GM18499 (cell line): ENCODE data around the gene PIP4P1.
"Not testable (repeated sequence)": the region's sequence is repeated elsewhere in the genome, so short reads cannot be mapped to it uniquely, and the experiment has no call there.

Source experiments
- ATAC-seq: cut with Tn5 transposase; IDR thresholded peaks from one replicate; pipeline ENCODE4 v1.9.1; 2021; ENCODE audit warnings: moderate number of reproducible peaks; ENCODE audit not compliant: insufficient read depth, unreplicated experiment

PIP4P1 gene

DNA sequence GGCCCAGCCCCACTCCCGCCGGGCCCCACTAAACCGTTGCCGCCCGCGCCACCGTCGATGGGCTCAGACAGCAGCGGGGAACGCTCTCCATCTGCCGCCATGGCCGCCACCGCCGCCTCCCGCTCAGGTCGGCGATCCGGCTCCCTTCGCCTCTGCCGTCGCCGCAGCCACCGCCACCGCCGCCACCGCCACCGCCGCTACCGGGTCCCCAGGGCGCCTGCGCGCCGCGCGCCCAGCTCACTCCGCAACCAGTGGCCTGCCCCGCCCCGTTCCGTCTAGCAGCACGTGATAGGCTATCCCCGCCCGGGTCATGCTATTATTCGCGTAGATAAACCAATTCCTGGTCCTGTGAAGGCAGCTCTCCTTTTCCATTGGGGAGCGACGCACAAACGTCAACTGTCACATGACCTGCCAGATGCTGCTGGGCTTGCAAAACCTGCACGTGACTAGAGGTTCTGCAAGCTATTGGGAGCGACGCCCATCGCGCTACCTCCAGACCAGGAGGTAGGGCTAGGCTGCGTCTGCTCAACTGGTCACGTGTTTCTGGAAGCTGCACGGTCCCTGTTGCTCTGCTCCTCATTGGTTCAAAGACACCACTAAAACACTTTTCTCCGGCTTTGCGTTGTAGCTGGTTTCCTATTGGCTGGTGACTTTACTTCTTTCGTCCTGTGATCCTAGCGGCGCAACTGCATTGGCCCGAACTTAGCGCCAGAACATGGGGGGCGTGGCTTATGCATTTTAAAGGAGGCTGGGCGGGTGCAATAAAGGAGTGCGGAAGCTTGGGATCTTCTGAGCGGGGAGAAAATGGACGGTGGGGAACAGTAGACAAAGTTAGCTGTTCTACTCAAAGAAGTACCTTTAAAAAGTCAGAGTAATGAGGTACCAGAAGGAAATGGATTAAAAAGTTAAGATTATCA lies at the start of gene PIP4P1:
Gene PIP4P1 (minus strand): TSS at position 210 of the 917 bp plus-strand sequence. CDS start 109 bp downstream, at position 101.
- peak; percentile 90 for ATAC-seq

DNA sequence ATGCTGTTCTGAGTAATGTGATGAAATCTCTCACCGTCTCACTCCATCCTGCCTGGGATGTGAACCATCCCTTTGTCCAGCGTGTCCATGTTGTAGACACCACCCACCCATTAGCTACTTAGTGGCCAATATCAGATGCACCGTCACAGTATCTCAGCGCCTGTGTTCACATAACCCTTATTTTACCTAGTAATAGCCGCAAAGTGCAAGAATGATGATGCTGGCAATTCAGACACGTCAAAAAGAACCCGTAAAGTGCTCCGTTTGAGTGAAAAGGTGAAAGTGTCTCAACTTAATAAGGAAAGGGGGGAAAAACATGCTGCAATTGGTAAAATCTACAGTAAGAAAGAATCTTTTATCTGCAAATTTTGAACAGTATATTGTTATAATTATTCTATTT lies 47.1 kb upstream of the PIP4P1 start:
- no peak for ATAC-seq

DNA sequence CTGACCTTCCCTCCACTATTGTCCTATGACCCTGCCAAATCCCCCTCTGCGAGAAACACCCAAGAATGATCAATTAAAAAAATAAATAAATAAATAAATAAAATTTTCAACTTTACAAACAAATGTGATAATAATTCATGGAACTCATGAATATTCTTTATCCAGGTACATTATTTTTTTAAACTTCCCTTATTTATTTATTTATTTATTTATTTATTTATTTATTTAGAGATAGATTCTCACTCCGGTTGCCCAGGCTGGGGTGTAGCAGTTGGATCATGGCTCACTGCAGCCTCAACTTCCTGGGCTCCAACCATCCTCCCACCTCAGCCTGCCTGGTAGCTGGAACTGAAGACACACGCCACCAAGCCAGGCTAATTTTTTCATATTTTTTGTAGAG lies 46.3 kb upstream of the PIP4P1 start:
- ATAC-seq = not testable (repeated sequence)

DNA sequence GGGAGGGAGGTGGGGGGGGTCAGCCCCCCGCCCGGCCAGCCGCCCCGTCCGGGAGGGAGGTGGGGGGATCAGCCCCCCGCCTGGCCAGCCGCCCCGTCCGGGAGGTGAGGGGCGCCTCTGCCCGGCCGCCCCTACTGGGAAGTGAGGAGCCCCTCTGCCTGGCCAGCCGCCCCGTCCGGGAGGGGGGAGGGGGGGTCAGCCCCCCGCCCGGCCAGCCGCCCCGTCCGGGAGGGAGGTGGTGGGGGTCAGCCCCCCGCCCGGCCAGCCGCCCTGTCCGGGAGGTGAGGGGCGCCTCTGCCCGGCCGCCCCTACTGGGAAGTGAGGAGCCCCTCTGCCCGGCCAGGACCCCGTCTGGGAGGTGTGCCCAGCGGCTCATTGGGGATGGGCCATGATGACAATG lies 45.5 kb upstream of the PIP4P1 start:
- not testable (repeated sequence) for ATAC-seq

DNA sequence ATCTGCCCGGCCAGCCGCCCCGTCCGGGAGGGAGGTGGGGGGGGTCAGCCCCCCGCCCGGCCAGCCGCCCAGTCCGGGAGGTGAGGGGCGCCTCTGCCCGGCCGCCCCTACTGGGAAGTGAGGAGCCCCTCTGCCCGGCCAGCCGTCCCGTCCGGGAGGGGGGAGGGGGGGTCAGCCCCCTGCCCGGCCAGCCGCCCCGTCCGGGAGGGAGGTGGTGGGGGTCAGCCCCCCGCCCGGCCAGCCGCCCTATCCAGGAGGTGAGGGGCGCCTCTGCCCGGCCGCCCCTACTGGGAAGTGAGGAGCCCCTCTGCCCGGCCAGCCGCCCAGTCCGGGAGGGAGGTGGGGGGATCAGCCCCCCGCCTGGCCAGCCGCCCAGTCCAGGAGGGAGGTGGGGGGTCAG lies 45.0 kb upstream of the PIP4P1 start:
- ATAC-seq = not testable (repeated sequence)

DNA sequence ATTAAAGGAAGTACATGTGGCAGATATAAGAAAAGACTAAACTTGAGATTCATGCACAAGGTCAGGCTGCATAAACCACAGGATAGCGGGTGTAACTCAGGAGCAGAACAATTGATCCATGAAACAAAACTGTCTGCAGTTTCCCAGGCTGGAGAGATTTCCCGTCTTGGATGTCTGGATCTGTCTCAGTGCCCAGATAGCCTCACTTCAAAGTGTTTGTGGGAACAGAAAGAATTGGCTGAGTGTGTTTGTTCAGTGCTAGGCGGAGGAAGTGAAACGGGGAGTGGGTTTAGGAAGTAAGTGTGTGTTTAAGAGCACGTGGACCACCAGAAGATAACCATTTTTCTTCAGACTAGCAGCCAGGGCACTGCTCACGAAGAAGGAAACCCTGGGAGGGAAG lies 42.7 kb upstream of the PIP4P1 start:
- no peak for ATAC-seq

DNA sequence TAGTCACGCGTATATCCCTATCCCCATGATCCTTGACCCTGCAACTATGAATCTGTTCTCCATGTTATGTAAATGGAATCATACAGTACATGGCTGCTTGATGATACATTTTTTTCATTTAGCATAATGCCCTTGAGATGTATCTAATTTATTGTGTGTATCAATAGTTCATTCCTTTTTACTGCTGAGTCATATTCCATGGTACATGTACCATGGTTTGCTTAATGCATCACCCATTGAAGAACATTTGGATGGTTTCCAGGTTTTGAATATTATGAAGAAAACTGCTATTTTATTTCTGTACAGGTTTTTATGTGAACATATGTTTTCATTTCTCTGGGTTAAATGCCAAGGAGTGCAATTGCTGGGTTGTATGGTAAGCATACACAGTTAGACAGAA lies 40.1 kb upstream of the PIP4P1 start:
- ATAC-seq = no peak

DNA sequence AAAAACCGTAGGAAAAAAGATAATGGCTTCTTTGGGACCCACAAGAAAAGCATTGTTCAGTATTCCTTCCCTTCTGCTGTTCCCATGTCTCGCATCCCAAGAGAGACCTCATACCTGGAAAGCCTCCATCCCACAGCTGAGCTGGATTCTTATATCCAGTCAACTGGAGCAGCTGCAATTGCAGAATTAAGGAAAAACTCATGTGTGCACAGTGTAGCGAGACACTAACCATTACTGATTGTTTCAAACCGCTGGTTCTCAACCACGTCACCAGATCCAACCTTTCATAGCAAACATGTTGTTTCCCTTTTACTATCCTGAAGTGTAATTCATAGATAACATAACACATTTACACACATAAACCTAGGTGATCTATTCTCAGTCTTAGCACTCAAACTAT lies 38.6 kb upstream of the PIP4P1 start:
- no peak for ATAC-seq

DNA sequence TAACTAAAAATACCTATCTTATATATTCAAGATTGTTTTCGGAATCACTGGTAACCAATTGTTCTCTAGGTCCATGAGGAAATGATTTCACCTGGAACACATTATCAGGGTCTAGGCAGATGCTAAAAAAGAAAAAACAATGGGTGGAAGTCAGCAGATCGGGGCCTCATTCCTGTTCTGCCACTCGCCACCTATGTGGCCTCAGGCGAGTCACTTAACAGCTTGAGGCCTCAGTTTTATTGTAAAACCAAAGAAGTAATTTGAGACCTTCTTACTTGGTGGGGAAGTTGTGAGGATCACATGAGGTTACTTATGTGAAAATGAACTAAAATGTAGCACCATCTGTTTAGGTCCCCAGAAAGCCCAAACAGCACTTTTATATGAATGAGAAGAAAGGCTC lies 37.9 kb upstream of the PIP4P1 start:
- no peak for ATAC-seq

DNA sequence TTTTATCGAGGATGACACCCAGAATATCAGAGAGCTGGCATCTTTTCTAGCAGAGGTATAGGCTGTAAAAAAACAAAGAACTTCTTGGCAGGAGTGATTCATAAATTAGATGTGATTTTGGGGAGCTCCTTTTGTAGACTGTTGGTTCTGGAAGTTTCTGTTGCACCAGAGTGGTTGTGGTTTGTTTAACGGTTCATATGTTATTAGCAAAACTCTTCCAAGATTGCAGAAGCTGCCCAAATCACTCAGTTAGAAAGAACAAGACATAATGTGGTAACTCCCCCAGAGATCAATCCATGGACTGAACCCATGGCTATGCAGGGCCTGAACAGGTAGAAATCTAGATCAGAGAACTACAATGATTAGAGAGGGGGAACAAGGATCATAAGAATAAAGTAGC lies 37.4 kb upstream of the PIP4P1 start:
- ATAC-seq = no peak

DNA sequence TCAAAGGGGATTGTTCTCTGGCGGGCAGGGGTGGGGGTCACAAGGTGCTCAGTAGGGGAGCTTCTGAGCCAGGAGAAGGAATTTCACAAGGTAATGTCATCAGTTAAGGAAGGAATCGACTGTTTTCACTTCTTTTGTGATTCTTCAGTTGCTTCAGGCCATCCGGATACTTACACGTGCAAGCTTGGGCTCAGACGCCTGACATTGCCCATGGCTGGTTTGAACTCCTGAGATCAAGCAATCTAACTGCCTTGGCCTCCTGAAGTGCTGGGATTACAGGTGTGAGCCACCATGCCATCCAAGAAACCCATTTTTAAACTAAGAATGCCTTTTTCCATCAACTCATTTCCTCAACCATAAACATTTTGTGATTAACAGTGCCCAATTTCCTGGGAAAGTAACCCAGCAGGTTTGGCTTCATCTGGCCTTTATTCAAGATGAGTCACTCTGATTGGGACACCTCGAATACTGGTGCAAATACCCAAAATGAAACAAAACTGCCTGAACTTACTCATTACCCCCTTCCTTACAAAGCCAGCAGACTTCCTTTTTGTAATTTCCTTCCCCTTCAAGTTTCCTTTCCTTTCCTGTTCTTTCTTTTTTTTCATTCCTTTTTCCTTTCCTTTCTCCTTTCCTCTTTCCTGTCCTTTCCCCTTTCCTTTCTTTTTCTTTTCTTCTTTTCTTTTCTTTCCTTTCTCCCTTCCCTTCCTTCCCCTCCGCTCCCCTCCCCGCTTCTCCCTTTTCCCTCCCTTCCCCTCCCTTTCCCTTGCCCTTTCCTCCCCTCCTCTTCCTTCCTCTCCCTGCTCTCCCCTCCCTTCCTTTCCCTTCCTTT lies 33.9 kb upstream of the PIP4P1 start:
- ATAC-seq = no peak

DNA sequence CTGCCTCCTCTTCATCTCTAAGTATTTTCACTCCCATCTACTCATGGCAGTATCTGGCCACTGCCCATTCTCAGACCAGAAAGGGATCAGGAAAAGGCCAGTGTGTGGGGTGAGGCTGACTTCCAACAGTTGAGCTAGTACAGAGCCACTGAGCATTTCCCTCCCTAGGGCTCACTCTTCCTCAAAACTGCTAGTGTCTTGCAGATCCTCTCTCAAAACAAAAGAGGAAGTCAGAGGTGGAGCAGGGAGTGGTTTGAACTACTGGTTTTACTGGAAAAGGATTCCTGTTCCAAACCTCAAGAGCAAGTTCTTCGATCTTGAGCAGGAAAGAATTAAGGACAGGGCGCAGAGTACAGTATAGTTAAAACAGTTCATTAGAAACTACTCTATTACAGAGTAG lies 32.4 kb upstream of the PIP4P1 start:
- ATAC-seq = no peak

DNA sequence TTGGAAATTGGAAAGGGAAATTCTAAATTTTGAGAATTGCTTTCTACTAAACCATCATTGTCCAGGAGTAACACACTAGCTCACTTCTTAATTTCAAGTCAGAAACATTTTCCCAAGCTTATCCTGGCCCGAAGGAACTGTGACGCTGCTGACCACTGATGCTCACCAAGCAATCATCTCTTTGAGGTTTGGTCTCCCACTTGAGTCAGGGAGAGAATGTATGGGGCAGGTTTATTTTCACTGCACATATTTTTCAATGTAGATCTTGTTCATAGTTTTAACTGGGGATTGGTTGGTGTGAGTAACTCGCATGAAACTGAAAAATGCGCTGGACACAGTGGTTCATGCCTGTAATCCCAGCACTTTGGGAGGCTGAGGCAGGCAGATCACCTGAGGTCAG lies 31.3 kb upstream of the PIP4P1 start:
- no peak for ATAC-seq

DNA sequence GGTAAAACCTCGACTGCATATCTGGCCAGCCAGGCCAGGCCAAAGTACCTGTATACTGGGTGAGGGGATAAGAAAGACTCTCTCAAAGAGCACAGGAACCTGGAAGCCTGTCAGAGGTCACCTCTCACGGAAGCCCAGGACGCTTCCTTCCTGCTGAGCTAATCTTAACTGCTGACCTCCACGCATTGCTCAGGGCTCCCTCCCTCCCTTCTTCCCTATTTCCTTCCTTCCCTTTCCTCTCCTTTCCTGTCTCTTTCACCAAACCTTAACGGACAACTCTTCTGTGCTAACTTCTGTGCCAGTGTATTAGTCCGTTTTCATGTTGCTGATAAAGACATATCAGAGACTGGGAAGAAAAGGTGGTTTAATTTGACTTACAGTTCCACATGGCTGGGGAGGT lies 29.3 kb upstream of the PIP4P1 start:
- no peak for ATAC-seq

DNA sequence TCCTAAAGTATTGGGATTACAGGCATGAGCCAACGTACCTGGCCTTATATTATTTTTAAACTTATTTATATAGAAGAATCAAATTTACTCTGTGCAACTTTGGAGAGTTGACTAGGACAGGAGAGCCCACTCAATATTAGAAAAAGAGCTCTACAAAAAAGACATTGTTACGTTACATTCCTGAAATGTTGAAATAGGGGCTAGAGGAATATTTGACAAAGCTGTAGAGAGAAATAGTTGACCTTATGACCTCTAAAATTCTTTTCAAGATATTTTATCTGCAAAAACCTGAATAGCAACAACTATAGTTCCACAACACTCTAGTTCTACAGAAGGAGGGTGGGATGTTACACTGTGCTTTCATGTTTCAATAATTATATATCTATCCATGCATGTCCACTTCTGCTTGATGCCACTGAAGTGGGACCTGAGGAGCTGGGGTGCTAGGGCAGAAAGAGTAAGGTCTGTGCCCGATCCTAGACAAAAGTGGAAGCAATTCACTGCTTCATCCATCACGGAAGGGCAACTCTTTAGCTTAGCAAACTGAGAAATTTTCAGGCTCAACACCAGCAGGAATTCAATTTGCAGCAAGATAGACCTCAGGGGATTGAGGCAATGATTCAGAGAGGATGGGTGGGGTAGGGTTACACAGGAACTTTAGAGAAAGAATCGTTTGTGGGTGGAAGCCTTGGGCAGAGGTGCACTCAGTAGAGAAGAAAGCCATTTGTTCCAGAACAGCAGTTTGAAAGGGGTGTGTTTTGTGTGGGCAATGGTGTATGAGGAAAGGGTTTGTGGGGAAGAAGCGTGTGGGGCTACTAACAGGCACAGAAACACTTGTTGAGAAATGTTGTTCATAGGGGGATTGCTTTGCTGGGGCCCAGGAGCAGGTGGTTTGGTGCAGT lies 28.1 kb upstream of the PIP4P1 start:
- no peak for ATAC-seq

DNA sequence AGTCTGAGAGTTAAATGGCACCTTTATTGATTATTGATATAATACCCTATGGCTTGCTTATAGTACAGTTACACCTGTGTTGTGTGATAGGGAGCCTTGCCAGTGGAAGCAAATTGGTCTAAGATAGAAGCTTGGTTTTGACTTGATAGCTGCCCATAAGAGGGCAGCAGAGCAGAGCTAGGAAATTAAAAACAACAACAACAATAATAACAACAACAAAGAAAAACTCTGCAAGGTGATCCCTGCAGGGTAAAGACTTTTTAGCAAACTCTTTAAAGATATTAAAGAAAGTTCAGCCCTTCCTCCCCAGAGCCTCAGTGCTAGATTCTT lies 26.1 kb upstream of the PIP4P1 start:
- ATAC-seq = no peak

DNA sequence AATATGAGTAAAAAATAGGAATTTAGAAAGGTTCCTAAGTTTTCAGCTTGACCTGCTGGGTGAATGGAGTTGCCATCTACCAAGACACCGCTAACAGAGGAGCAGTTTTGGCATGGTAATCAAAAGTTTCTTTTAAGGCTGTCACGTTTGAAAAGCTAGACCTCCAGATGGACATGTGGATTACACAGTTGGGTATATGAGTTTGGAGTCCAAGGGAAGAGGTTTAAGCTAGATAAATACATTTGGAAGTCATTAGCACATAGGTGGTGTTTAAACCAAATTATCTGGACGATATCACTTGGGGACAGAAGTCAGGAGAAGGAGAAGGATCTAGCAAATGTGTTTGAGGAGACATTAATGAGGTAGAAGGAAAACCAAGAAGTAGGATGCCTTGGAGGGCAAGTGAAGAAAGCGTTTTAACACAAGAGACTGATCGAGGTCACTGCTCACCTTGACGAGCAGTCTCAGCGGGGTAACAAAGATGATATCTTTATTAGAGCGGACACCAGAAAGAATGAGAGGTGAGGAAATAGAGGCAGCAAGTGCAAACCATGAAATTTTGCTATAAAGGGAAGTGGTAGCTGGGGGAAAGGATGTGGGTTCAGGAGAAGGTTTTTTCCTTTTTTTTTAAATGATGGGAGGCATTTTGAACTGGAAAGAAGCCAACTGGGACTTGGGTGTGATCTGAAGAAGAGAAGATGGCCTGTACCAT lies 25.6 kb upstream of the PIP4P1 start:
- no peak for ATAC-seq

DNA sequence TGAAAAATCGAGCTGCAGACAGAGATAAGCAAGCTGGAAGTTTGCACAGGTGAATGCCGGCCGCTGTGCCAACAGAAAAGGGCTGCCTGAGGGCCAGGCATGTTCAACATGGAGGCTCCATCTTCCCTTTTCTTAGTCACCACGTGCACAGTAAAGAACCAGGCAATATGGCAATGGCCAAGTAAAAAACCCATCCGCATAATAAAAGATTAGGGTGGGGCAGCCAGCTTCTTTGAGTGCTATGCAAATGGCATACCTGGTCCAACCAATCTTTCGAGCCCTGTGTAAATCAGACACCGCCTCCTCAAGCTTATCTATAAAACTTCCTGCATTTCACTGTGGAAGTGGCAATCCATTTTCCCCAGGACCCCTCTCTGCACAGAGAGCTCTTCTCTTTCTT lies 24.7 kb upstream of the PIP4P1 start:
- no peak for ATAC-seq

DNA sequence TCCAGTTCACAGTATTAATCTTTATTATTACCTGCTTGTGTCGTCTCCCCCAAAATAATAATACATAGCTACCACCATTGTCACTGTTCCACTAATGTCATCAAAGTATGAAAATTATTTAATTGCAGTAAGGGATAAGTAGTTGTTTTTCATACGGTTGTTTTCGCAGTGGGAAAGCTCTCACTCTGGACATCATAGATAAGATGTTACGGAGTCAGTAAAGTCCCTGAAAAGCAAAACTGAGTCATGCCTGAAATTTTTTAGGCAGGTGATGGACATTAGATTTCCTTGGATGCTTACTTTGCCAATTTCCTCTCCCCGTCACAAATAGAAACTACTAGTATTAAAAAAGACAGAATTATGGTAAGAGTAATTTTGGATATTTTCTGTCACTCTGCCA lies 21.1 kb upstream of the PIP4P1 start:
- ATAC-seq = no peak

DNA sequence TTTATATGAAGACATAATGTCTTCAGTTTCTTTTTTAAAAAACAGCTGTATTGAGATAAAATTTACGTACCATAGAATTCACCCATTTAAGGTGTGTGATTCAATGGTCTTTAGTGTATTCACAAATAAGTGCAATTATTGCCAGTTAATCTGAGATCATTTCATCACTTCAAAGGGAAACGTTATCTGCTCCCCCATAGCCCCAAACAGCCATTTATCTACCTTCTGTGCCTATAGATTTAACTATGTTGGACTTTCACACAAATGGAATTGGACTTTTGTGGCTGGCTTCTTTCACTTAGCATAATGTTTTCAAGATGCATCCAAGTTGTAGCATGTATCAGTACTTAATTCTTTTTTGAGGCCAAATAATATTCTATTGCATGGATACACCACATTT lies 17.7 kb upstream of the PIP4P1 start:
- ATAC-seq = no peak
